Stimulated activated CD4-positive, alpha-beta T cell treated with anti-CD3 and anti-CD28 coated beads, Interleukin-12 subunit alpha, Interleukin-12 subunit beta, amount 100 ng/mL, for 4 hours (primary cell): ENCODE data around the gene ERC2.

ENCODE experiments used
- DNase-seq: peaks from one replicate; pipeline ENCODE4 v3.0.0-alpha.2; 2020

ERC2 gene

DNA sequence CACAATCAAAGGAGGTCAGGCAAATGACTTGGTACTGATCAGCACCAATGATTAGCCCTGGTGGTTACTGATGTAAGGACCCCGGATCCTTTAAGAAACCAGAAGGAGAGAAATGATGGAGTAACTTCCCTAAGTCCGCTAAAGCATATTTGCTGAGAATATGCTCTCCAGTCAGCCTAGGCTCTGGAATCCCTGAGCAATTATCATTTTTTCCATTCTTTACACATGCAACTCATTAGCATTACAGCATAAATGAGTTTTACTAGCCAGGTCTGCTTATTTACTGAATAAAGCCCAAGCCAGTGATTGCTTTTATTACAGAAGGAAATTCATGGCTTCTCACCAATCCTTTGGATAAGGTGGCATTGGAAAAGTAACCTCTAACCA lies 842.0 kb downstream of the ERC2 start:
- no peak for DNase-seq

DNA sequence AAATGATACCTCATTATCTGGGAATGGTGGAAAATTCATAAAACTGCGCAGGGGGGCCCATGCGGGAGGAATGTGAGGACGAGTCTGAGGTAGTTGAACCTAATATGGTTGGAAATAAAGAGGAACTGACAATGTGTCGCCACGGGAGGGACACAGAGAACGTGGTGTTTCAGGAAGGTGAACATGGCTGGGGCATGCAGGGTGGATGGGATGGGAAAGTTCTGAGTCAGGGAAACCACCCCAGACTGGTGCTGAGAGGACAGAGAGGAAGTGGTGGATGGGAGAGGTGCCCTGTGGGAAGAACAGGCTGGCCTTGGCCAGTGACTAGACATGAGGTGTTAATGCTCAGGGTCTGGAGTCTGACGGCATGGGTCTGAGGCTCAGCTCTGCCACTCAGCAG lies 844.0 kb downstream of the ERC2 start:
- no peak for DNase-seq

DNA sequence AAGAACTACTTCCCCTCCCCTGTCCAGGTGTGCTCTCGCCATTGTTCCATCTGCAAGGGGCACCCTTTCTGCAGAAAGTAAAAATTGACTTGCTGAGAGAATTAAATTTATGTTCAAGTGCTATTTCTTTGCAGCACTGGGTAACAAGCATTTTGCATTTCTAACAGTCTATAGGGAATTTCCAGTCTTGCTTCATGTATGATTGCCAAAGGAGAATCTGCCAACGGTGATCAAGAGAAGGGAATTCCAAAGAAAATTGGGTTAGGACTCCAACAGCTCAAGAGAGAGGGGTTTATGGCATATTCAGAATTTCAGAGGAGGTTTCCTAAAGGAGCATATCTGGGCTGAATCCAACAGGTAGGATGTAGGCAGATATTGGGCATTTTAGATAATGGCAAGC lies 844.5 kb downstream of the ERC2 start:
- no peak for DNase-seq

DNA sequence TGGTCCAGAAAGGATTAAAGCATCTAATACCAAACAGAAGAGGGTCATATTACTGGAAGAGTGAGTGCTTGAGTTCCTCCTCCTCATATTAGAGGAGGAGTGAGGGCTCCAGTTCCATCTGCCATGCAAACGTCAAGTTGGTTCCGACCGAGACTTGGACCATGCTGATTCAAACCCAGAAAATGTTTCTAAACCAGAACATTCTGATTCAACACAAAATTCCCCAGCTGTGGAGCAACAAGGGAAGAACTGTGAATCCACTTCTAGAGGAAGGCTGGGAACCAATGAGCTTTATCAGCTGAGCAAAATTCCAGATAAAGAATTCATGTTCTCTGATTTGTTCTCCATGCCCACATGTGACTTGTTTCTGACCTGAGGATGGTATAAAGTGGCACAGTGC lies 845.5 kb downstream of the ERC2 start:
- no peak for DNase-seq

DNA sequence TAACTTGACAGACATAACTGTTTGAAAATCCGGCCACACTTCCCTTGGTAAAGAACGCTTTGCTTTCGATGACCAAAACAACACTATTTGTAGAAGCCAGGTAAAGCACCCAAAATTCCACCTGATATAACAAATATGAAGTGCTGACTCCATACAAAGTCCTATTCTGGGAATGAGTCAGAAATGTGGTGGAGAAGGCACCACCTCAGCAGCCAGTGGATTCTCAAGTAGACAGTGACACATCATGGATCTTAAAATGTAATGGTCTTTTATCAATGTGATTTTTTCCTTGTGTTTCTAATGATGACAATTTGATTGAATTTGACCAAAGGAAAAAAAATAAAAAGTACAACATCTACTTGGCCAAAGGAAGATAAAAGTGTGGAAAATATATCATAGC lies 846.2 kb downstream of the ERC2 start:
- no peak for DNase-seq

DNA sequence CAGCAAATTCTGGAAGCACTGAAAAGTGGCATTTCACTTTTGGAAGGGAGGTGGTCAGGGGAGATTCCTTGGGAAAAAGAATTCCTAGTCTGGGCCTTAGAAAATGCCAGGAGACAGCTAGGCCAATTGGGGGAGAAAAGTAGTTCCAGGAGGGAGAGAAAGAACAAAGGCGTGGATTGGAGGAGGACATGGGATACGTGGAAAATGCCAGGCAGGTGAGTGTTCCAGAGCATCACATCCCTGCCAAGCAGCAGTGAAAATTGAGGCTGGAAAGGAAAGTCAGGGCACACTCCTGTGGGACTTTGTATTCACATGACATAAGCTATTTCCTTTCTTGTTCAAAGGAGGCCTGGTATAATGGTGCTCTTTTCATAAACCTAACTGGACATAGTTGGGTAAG lies 846.6 kb downstream of the ERC2 start:
- DNase-seq, result no peak

DNA sequence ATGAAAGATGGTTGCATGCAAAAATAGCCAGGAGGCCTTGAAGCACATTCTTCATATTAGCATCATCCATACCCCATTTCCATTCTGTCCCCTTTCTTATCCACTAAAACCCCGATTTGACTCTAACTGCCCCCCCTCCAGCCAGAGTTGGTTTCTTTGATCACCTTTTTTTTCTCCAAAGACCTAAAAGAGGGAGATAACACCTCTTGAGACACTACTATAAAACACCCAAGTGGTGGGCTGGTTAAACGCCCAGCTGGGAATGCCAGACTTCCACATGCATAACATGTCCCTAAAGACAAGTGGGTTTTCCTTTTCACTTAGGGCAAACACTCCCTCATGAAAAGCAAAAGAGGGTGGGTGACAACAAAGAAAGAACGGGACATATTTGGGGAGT lies 847.2 kb downstream of the ERC2 start:
- DNase-seq, result no peak

DNA sequence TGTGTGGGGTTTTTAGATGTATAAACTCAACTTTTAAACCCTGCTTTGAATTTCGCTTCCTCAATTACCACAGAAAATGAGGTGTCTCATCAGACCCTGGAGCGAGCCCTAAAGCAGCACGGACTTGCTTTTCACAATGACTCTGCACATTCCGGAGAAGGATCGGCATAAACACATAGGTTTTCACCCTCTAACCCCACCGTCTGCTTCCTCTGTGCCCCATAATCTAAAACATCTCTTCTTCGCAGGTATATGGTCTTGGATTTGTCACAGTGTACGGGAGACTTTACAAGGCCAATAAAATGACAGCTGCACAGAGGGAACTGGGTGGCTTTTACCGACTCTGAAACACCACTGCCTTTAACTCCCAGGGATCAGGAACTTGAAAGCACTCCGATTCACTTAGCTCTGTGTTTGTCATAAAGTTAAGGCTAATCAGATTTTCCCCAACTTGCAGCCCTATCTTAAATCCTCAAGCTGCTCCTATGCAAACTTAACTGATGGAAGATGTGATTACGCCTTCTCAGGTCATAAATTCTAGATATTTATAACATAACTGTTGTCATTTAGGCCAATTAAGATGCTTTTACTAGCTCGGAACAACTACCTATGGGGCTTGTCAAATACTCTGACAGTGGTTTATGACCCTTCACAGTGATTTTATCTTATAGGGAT lies 847.8 kb downstream of the ERC2 start:
- DNase-seq, result no peak

DNA sequence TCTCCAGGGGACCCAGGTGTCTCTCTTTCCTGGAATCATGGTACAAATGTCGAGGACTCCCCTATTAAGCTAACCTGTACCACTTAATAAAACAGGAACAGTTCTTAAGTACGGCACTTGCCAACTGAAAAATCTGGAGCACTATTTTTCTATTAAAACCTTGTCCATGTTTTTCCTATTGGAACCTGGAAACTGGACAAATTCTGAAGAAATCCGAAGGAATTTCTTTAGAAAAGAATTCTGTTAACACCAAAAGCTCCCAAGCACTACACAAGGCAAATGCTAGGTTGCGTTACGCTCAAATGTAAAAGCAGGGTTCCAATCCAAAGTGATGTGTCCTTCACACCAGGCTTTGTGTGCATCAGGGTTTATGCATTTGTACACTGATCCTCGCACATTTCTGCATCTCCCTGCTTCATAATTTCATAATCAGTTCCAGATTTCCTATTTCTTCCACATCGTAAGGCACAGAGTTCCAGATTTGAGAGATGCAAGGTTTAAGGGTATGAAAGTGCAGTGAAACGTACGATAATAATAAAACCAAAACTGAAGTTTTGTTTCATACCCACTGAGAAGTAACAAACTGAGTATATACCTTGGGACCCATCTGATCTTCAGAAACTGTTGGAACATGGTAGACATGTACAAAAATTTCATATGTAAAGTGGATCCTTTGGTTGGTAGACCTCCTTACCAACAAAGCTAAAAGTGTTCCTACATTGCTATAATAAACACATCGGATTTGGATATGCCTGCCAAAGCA lies 849.0 kb downstream of the ERC2 start:
- DNase-seq, result no peak

DNA sequence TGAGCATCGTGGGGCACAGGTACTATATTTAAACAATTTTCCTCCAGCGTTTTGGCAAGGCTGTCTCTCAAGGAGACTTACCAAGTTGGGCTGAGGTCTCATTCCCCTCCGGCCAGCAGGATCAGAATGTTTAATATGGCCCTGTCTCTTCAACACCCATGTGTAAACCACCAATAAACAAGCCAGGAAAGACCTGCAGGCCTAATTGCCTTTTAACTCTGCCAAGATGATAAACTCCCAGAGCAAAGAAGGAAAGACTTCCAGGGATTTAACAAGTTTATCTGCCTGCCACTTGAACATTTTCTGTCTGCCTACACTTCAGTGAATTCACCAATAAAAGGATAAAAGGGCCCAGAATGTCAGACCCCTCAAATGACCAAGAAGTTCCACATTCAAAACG lies 850.9 kb downstream of the ERC2 start:
- DNase-seq, result no peak

DNA sequence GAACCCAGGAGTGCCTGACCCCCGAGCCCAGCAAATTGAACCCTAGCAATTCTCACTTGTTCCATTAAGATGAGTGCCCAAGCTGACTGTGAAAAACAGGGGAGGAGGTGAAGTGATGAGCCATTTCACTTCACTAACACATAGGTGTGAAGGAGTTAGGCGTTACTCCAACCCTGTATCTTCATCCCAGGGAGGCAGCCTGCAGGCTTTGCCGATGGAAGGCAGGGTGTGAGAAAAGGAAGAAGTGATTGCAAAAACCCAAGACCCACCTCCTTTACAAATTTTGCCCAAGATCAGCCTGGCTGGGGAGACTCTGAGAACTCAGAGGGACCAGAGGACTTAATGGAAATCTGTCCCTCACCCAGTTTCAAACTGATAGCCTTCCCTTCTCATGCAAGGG lies 851.5 kb downstream of the ERC2 start:
- no peak for DNase-seq

DNA sequence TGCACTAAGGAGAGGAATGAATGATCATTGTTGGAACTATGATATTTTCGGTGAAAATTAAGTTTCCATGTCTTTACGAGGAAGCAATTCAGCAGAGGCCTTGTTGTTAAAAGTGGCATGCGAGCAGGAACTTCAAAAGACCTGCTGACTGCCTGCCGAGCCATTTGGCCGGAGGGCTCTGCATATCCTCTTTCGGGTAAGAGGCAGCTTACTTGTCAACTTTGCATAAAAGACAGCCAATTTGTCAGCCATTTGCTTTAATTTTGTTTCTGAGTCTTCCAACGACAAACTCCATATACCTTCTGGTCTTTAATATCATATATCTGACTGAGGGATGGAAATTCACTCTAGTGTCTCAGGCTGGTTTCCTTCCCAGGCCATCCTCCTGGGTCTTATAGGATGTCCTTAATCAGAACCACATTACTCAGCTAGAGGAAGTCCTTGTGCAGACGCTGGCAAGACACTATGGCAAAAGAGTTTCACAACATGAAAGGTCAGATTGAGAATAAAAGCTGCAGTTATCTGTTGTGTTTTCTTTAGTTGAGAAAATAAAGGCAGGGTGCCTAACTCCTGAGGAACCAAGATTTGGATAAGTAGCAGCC lies 852.5 kb downstream of the ERC2 start:
- no peak for DNase-seq

DNA sequence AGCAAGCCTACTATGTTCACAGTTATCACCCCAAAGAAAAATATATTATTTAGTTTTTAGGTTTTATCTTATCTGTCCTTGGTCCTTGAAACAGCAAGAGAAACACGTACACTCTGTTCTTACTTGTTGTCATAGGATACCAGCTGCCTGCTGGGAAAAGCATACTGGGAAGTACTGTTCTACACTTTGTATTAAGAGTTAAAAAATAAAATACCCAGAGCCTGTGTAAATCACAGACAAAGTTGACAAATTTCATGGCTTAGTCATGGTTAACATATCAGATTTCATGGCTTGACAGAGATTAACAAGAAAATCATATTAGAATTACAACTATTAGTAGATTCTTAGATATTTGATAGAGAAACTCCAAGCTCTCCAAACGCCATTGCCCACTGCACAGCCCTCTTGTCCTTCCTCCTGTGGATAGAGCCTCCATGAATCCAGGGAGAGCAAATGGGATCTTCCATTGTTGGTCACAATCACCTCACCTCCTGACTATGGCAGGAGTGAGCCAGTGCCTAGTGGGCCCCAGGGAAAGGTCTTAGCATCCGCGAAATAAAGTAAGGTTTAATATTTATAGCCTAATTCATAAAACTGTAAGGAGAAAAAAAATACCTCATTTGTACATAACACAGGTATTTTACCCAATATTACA lies 853.1 kb downstream of the ERC2 start:
- DNase-seq, result no peak

DNA sequence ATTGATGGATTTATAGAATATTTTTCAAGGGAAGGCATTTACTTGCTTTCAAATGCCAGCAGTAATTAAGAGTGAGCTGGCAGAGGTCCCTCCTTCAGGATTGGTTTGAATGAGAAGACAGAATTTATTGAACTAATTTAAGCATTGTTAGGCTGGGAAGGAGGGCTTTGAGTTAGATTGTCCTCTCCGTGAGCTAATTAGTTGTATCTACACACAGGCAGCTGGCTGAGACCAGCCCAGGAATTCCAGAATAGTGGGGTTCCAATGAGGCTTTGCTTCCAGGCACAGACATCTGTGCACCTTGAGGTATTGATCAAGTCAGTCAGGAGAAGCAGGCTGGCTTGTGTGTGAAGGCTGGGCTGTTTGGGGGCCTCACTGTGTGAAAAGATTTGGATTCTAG lies 857.1 kb downstream of the ERC2 start:
- DNase-seq, result no peak

DNA sequence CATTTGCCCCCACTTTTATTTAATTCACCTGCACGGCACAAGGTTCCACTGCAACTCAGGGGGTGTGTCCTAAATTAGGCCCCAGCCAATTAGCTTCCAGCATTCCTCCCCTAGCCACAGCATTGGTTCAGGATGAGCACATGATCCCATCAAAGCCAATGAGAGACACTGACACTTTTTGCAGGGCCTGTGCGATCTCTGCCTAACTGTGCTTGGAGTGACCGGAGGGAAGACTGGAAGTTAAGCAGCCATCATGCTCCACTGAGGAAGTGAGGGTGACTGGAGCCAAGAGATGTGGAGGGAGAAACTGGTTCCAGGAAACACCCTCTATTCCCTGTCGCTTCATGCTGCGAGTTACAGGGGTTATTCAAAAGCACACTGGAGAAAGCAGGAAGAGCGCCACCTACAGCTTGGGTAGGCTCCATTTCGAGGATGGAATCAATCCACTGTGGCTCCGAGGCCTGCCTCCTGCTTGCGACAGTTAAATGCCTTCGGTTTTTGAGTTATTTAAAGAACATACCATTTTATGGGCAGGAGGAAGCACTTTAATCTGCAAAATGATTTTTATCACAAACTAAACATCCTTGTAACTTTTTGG lies 858.9 kb downstream of the ERC2 start:
- DNase-seq, result no peak

DNA sequence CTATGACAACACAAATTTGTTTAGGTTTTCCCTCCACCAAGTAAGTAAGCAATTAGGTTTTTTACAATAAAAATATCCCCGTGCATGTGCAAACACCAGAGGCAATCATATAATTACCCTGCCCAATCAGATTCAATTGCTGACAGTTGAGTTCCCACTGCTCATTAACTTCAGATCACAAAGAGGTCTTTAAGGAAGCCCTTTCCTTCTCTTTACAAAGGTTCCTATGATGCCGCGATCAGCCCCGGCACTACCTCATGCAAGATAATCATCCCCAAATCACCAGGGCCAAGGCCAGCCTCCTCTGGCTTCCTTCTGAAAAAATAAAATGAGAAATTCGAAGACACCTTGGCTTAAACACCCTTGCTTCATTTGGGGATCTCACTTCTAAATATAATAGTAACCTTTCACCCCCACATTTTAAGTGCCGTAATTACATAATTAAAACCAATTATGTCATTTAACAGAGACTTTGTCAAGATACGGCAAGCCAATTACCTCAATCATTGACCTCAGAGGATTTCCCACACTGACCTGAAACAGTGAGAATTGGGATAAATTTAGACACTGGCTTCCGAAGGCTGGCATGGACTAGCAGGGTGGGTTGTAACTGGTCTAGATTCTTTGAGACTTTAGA lies 859.8 kb downstream of the ERC2 start:
- DNase-seq, result no peak

DNA sequence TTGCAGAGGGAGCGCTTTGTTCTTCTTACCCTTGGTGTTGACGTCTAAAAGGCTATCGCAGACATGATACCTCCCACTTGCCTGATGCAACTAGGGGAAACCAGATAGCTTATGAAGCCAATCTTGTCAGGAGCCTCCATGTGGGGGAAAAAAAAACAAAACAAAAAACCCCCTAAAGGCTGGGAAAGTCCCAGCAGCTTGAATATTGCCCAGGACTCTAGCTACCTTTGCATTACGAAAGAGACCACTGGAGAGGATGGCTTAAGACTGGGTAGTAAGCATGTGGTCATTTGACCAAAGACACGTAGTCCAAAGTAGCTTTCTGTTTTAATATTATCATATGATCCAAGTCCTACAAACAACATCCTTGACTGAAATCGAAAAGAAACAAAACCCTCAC lies 860.4 kb downstream of the ERC2 start:
- DNase-seq, result no peak

DNA sequence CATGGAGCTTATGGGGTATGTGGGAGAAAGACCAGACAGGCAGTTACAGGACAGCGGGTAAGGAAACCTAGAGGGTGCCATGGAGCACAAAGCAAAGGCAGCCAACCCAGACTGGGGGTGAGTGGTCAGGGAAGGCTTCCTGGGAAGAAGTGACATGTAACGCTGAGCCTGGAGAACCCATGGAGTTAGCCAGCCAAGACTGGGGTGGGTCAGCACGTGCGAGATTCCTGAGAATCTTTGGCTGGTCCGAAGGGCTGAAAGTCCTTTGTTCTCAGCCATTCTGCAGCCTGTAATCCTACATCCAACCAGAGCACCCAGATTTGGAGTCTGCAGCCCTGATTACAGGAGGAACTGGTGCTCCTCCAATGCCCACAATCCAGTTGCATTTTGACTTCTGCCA lies 861.1 kb downstream of the ERC2 start:
- DNase-seq, result no peak

DNA sequence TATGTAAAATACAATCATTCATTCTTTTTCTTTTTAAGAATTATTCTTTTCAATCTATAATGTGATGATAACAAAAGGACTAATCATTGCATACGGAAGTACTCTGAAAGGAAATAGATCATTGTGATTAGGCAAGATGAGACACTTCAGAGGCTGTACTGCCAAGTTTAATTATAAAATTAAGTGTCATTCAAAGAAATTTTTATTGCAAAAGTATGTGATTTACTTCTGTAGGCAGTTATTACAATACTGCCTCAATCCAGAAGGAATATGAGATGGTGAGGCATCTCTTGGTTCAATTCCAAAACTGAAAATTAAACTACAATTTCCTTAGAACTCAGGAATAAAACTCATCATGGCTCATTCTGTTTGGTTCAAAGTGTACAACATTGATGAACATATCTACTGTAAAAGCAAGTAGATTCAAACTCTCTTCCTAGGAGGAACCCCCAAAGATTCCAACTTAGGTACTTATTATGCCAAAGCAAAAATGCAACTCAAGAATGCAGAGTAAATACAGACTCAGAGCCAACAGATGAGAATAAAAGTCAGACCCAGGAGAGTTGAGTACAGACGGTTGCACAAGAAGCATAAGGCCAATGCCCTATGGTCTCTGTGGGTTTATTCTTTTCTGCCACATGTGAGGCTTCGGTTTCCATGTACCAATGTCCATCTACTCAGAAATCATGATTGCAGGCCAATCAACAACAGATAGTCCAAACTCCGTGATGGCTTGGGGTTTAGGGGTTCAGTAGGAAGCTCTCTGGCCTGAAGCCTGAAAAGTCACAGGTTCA lies 862.6 kb downstream of the ERC2 start:
- no peak for DNase-seq

DNA sequence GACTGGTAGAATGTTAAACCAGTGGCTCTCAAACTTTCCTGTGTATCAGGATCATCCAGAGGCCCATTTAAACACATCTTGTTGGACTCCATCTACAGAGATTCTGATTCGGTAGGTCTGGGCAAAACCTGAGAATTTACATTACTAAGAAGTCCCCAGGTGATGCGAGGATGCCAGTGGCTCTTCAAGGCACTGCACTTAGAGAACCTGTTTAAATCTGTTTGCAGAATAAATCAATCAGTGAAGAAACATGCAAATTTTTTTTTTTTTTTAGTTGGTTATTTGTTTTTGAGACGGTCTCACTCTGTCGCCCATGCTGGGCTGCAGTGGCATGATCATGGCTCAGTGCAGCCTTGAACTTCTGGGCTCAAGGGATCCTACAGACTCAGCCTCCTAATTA lies 863.4 kb downstream of the ERC2 start:
- DNase-seq, result no peak

DNA sequence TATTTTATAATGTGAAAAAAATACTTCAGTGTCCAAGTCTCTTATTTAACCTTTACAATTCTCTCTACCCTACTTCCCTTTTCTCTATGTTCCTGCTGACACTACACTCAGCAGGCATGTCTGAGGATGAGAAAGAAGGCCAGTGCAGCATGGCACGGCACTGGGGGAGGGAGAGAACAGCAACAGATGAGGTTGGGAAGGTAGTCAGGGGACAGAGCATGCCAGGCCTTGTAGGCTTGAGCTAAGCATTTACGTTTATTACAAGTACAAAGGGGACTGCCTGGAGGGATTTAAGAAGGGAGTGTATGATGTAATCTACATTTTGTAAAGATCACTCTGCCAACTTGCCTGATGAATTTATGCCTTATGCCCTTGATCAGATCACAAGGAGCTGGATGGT lies 863.9 kb downstream of the ERC2 start:
- no peak for DNase-seq

DNA sequence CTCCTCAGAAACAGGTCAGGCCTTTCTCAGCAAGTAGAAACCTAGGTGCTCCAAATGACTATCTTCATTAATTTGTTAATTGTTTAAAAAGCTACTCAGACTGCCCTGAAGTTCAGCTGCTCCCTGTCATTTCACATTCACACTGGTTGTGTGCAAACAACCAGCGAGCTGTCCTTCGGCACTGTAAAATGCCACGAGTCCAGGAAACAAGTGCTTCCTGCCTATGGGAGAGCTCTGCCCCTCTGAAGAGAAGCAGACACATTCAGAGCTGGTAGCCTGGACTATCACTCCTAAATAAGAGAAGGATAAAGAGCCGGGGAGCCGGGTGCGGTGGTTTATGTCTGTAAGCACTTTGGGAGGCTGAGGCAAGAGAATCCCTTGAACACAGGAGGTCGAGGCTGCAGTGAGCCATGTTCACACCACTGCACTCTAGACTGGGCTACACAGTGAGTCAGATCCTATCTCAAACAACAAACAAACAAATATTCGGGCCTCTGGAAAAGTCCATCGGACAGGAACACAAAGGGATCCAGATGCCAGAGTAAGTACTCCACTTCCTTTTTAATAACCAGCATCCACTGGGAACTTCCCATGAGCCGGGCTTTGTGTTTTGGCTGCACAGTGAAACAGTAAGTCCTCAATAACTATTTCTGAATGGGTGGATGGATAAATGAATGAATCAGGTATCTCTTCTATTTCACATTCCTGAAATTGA lies 866.7 kb downstream of the ERC2 start:
- no peak for DNase-seq
